Measurements from ENCODE around the gene ST7.
"Not testable (repeated sequence)": the region's sequence is repeated elsewhere in the genome, so short reads cannot be mapped to it uniquely, and the experiment has no call there.

The ST7 gene

DNA sequence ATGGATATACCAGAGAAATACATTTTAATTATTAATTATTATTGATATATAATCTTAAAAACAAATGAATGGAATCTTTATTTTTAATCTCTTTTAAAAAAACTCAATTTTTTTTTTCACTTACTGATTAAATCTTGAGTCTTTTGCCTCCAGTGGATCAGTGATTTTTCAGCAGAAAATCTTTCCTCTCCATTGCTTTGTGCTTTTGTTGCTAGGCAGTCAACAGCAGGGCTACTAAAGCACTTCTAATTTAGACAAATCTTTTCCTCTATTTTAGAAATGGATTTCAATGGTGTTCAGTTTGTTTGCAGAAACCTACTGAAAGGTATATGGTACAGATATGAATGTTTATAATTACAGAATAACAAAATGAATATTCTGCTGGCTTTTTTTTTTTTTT, 143.6 kb downstream of the ST7 start:
- DNase-seq (ENCODE audit: low spot score): no peak

DNA sequence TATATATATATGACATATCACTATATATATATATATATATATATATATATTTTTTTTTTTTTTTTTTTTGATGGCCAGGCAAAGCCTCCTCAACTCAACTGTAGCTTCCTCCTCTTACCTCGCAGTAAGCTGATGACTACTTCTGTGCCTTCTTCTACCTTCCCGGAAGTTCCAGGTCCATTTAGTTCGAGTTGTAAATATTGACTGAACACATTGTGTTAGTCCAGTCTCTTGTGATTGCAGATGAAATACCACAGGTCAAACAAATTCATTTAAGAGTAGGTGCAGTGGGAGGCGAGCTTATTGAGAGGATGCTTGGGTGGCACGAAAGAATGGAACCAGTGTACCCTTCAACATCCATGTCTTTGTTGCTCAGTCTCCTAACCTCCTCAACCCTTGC, 144.6 kb downstream of the ST7 start:
- DNase-seq (ENCODE audit: low spot score): no peak

DNA sequence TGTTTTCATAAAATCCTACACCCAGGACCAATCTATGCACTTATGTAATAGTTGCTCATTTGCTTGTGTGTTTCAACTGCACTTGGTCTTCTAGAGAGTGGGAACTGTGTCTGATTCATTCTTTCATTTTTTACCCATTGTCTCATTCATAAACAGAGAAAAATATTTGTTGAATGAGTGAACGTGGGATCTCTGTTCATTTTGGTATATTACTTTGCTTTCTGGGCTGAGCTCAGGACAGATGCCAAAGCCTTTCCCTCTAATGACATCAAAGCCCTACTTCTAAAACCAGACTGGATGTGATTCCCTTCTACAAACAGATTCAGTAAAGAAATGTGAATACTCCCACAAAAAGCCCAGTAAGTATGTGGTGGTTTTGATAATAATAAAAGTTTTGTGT, 145.2 kb downstream of the ST7 start:
- DNase-seq (ENCODE audit: low spot score): peak; percentile 78

GRCh38 chr7:117101026-117101425, 147.7 kb downstream of the ST7 start:
- DNase-seq (ENCODE audit: low spot score): no peak

GRCh38 chr7:117110480-117111315, 157.4 kb downstream of the ST7 start:
- no peak for DNase-seq (ENCODE audit: low spot score)

DNA sequence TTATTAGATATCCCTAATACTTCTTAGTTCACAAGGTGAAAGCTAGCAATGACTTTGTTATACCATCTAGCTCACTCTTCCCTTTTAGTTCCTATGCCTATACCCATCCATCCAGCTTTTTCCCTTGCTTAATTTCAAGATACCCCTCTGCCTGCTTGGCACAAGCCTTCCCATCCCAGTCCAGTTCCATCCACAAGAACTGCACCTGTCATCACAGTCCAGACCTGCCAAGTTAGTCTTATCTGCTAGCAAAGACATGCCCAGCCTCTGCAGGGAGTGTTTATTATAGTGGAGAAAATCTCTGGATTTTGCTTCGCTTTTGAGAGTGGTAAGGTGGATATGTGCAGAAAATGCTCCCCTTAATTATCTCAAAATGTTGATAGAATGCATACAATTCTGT, 158.2 kb downstream of the ST7 start:
- DNase-seq (ENCODE audit: low spot score): no peak

GRCh38 chr7:117112640-117113039, 159.3 kb downstream of the ST7 start:
- no peak for DNase-seq (ENCODE audit: low spot score)

DNA sequence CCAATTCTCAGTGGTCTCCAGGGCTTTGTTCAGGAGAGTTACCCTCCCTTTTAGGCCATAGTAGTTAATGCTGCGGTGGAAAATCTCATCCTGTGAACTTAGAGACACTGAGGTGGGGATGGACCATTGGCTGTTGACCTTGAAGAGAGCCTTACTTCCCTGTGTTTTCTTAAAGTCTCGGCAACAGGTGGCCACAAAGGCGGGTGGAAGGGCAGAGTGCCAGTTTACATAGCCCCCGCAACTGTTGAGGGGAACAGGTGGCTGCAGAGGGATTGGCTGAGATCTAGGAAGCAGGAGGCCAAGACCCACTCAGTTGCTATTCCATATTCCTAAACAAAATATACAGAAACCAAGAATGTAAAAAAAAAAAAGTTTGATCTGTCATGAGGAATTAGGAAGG, 160.6 kb downstream of the ST7 start:
- no peak for DNase-seq (ENCODE audit: low spot score)

DNA sequence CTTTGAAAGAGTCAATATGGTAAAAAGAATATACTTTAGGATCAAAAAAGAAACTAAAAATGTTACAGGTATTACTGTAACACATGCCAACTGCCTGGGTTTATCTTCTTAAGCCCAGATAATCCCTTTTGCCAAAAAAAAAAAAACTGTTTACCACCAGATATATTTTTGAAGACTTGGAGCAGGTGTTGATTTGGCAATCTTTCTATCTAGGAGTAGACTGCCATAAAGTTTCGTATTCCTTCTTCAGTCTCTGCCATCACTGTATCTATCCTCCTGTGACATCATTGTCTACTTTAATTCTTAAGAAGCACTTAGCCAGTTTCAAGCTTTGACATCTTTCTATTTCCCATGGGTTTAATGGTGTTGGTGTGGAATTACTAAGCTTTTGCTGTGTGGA, 161.0 kb downstream of the ST7 start:
- no peak for DNase-seq (ENCODE audit: low spot score)

GRCh38 chr7:117116211-117116610, 162.9 kb downstream of the ST7 start:
- DNase-seq (ENCODE audit: low spot score): no peak

DNA sequence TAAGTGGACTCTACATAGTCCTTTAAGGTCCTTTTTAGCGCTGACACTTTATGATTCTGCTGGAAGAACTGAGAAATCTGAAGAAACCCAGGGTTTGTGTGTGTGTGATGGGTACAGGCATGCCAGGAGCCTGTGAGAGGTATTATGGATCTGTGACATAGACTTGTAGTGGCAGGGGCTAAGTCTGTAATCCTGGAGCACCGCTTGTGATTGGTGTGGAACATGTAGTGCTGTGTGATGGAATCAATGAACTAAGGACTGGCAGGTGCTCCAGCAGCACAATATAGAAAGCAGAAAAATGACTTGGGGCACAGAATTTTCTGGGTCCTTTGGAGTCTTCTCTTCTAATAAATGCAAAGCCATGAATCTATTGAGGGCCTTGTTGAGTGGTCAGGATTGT, 163.9 kb downstream of the ST7 start:
- DNase-seq (ENCODE audit: low spot score): no peak

DNA sequence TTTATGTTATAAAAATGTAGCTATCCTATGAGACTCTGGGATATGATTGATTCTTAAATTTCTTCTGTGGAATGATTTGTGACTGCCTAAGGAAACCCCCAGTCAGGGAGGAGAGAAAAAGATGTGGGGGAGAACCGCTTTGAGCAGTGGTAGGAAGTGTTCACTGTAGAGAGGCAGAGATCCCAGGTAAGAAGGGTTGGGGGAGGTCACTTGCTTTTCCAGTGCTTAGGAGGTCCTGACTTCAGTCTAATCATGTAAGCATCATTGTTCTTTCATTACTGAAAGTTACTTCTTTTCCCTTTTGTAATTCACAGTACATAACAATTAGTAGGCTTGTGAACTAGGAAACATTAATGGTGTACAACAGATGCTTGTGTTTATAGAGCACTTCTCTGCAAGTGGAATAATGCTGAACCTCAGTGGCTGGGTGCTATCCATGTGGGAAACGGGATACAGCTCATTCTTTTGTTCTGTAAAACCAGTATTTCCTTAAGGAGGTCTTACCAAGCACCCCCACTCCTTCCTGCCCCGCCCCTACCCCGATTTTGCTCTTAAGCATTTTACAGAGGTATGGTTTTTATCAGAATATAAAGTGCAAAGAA, 165.4 kb downstream of the ST7 start:
- no peak for DNase-seq (ENCODE audit: low spot score)

DNA sequence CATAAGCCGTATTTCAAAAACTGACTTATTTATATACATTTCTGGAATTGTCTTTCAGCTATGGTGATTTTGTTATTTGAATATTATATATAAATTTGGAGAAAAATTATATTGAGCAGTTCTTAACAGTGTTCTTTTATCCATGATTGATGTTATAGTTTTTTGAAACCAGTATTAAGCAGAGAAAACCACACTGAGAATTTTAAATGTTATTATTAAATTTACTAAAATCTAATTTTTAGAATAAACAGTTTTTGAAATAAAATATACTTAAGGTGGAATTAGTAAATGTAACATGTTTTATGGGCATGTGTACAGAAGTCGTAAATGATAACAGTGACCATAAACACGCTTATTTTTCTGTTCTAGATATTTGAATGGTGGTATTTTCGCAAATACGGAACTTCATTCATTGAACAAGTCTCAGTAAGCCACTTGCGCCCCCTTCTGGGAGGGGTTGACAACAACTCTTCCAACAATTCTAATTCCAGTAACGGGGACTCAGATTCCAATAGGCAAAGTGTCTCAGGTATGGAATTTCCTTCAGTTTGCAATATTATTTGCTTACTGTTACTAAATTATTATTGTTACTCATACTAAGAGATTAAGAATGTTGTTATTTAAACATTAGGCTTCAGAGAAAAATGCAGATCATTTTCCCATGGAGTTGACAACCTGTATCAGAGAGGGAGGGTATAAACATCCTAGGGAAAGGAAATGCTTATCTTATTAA, 166.1 kb downstream of the ST7 start:
- peak; percentile 57 for DNase-seq (ENCODE audit: low spot score)

- not testable (repeated sequence) for DNase-seq (ENCODE audit: low spot score)
Observed at GRCh38 chr7:117120321-117120720, 167.0 kb downstream of the ST7 start.

DNA sequence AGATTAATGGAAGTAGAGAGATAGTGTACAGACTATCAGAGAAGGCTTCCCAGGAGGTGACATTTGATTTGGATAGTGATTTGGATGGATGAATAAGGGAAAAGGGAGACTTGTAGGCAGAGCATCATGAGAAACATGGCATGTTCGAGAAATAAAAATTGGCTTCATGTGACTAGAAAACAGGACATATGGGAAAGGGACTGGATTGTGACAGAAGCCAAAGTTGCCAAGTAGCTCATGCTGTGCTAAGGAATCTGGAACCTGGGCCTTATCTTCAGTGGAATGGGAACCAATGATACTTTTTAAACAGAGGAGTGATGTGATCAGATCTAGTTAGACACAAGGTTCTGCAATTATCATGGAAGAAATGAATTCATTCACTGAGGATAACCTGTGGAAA, 168.7 kb downstream of the ST7 start:
- DNase-seq (ENCODE audit: low spot score): not testable (repeated sequence)

- no peak for DNase-seq (ENCODE audit: low spot score)
Observed at GRCh38 chr7:117122536-117122935, 169.2 kb downstream of the ST7 start.

- DNase-seq (ENCODE audit: low spot score): no peak
Observed at GRCh38 chr7:117123311-117123926, 170.1 kb downstream of the ST7 start.

- peak; percentile 36 for DNase-seq (ENCODE audit: low spot score)
Observed at GRCh38 chr7:117124591-117125220, 171.4 kb downstream of the ST7 start.

DNA sequence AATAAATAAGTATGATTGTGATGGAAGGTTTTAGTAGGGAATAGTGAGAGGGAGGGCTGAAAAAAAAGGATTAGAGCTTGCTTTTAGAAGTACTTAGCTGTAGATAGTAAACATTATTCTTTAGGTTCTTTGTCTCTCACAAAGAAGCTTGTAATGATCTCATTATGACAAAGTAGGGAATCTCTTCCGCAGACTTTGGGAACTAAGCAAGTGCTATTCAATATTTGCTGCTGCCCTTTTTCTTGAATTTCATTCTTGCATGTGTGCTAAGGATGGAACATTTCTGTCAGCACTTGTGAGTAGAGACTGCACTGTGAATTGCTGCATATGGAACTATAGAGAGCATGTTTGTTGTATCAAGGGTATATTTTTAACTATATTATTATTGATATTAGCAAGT, 173.4 kb downstream of the ST7 start:
- no peak for DNase-seq (ENCODE audit: low spot score)

DNA sequence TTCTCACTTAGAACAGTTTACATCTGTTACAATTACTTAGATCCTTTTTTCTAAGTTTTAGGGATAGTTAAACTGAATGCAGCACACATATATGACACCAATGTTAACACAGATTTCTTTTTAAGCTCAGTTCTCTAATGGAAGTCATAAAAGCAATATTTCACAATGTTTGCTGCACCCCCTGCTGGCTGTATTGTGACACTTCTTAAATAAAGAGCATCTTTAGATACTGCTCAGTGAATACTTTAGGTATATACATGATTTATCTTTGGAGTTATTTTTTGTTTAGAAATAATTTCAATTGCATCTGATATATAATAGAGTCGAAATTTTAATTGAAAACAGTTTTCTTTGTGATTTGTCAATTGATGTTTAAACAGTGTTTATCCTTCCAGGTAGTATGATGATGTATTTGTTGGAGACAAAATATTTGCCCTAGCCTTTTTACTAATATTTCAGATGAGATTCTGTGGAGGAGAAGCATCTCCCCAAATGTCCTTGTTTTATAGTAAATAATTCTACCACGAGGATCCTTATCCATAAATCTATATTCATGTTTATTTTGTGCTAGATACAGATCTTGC, 174.4 kb downstream of the ST7 start:
- DNase-seq (ENCODE audit: low spot score): peak; percentile 11

GRCh38 chr7:117129521-117129955, 176.2 kb downstream of the ST7 start:
- no peak for DNase-seq (ENCODE audit: low spot score)

DNA sequence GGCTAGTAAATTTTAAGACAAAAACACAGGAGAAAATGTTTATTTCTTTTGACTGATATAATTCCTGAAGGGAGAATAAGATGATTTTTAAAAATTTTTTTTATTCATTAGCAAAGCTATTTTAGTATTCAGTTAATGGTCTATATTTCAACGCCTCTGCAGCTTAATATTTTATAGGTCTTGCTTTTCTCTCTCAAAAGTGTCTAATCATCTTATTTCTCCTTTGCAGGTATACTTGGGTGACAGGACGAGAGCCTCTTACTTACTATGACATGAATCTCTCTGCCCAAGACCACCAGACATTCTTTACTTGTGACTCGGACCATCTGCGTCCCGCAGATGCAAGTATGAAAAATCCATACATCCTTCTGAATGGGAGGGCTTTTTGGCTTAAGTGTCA, 177.0 kb downstream of the ST7 start:
- DNase-seq (ENCODE audit: low spot score): no peak
